Measurements from ENCODE around the gene ATP8B1. TPM values are rescaled to one million over a fixed set of nuclear protein-coding genes. Genes with fewer than 3 reads are reported as not detected.

Gene ATP8B1
- total RNA-seq, 2 donors from 2014 or later = 263 to 359 TPM

GRCh38 chr18:57771626-57772025, 31.5 kb downstream of the ATP8B1 start:
- TF ChIP-seq, protein P1, sequence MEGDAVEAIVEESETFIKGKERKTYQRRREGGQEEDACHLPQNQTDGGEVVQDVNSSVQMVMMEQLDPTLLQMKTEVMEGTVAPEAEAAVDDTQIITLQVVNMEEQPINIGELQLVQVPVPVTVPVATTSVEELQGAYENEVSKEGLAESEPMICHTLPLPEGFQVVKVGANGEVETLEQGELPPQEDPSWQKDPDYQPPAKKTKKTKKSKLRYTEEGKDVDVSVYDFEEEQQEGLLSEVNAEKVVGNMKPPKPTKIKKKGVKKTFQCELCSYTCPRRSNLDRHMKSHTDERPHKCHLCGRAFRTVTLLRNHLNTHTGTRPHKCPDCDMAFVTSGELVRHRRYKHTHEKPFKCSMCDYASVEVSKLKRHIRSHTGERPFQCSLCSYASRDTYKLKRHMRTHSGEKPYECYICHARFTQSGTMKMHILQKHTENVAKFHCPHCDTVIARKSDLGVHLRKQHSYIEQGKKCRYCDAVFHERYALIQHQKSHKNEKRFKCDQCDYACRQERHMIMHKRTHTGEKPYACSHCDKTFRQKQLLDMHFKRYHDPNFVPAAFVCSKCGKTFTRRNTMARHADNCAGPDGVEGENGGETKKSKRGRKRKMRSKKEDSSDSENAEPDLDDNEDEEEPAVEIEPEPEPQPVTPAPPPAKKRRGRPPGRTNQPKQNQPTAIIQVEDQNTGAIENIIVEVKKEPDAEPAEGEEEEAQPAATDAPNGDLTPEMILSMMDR (IDR thresholded peaks at IDR 0.05) = no peak
- Histone ChIP-seq H3K27me3 (no peaks in the 10 kb centered on the region), H3K9me3 (no peaks in the 10 kb centered on the region), H3K4me1 (peaks cover 23% of the 10 kb centered on the region), H3K27ac (peak overlapping the region; percentile 80), H3K4me3 (no peak overlapping the region), H3K9ac (ENCODE audit: low read depth in 2 of 2, low read length in 2 of 2) (peak overlapping the region in 1 of 2 donors; percentile 61), H3K36me3 (no peaks in the 10 kb centered on the region)
- no peak for DNase-seq
- intact Hi-C loops (cut with DNase I) = no loop called here

DNA sequence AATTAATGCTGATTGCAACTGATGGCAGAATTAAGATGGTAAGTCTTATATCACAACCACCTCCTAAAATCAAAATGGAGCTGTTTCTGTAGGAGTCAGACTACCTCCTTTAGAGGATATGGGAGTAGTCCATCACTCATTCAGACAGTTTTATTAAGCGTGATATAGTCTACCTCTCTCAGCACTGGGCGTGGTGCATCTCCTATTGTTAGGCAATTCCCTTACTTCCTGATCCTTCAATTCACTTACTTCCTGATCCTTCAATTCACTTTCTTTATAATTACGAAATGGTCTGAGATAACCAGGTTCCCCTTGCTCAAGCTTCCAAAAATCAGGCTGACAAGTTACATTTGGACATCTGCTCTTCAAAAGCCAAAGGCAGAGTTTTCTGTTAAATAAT, 31.9 kb downstream of the ATP8B1 start:
- Histone ChIP-seq H3K4me1 (peaks cover 21% of the 10 kb centered on the region), H3K27ac (peak overlapping the region; percentile 80), H3K36me3 (no peaks in the 10 kb centered on the region), H3K9me3 (no peaks in the 10 kb centered on the region), H3K9ac (ENCODE audit: low read depth in 2 of 2, low read length in 2 of 2) (peak overlapping the region in 1 of 2 donors; percentile 61), H3K4me3 (no peak overlapping the region), H3K27me3 (no peaks in the 10 kb centered on the region)
- peak; percentile 75 for DNase-seq
- intact Hi-C loops (cut with DNase I) = no loop called here
- TF ChIP-seq, protein P1 (IDR thresholded peaks at IDR 0.05) = no peak

DNA sequence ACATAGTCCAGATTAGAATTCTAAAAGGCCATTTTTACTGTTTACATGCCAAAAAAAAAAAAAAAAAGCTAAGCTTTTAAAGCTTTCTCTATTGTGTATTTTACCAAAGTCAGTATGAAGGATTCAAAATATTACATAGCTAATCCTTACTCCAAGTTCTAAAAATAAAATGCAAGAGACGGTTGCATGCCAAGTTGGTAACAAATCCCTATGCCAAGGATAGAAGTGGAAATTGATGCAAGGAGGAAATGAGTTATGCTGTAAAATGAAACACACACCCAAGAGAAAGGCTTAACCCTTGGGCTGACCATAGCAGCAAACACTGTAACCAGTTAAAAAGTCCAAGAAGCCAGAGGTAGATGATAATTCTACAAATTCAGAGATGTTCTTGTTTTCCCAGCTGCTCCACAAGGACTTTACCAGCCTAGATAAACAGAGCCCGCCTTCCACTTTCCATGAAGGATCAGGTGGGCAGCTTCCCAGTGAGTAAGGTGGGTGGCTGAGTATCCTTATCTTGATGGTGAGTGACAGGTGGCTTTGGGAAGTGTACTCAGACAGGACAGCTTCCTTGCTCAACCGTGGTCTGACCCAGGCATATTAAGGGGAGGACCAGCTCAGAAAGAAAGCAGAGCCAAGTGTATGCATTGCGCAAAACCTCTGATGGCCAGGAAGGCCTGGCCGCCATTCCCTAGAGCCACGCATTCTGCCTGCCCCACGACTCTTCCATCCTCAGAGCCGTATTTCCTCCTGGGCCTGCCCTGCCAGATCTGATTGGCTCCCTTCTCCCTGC, 34.4 kb downstream of the ATP8B1 start:
- peak overlapping the region in 1 of 2 donors; percentile 60 for H3K9ac ChIP-seq (ENCODE audit: low read depth in 2 of 2, low read length in 2 of 2)
- peaks cover 19% of the 10 kb centered on the region for H3K4me1 ChIP-seq
- TF ChIP-seq, protein P1 (IDR thresholded peaks at IDR 0.05) = no peak
- intact Hi-C loops (cut with DNase I) = no loop called here
- no peak overlapping the region for H3K4me3 ChIP-seq
- H3K27me3 ChIP-seq = no peaks in the 10 kb centered on the region
- peak; percentile 64 for DNase-seq
- no peaks in the 10 kb centered on the region for H3K36me3 ChIP-seq
- H3K27ac ChIP-seq = peak overlapping the region; percentile 80
- H3K9me3 ChIP-seq = no peaks in the 10 kb centered on the region

DNA sequence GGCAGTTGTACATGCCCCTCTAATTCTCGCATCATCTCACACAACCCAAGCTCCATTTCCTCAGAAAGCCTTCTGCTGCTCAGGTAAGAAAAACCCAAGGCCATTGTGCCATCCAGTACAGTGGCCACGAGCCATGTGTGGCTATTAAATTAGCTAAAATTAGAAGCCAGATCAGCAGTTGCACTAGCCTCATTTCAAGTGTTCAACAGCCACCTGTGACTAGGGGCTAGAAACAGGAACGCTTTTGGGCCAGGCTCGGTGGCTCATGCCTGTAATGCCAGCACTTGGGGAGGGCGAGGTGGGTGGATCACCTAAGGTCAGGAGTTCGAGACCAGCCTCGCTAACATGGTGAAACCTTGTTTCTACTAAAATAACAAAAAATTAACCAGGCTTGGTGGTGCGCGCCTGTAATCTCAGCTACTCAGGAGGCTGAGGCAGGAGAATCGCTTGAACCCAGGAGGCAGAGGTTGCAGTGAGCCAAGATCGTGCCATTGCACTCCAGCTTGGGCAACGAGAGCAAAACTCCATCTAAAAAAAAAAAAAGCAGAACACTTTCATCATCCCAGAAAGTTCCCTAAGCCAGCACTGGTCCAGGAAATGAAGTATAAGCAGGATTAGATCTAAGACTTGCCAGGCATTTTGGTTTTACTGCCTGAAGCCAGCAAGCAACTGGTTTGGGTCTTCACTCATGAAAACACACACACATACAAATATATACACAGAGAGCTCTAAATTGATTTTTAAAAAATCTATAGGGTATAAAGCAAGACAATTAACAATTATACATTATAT, 35.7 kb downstream of the ATP8B1 start:
- TF ChIP-seq, protein P1 (IDR thresholded peaks at IDR 0.05) = no peak
- intact Hi-C loops (cut with DNase I) = no loop called here
- peaks cover 13% of the 10 kb centered on the region for H3K4me1 ChIP-seq
- peak overlapping the region; percentile 80 for H3K27ac ChIP-seq
- H3K9me3 ChIP-seq = no peaks in the 10 kb centered on the region
- H3K9ac ChIP-seq (ENCODE audit: low read depth in 2 of 2, low read length in 2 of 2) = no peak overlapping the region
- H3K27me3 ChIP-seq = no peaks in the 10 kb centered on the region
- no peaks in the 10 kb centered on the region for H3K36me3 ChIP-seq
- H3K4me3 ChIP-seq = no peak overlapping the region
- DNase-seq = no peak

- H3K9me3 ChIP-seq = no peaks in the 10 kb centered on the region
- H3K36me3 ChIP-seq = no peaks in the 10 kb centered on the region
- no peak overlapping the region for H3K4me3 ChIP-seq
- H3K27me3 ChIP-seq = no peaks in the 10 kb centered on the region
- intact Hi-C loops (cut with DNase I) = no loop called here
- H3K27ac ChIP-seq = no peak overlapping the region
- H3K9ac ChIP-seq (ENCODE audit: low read depth in 2 of 2, low read length in 2 of 2) = no peak overlapping the region
- no peak for DNase-seq
- peaks cover 2% of the 10 kb centered on the region for H3K4me1 ChIP-seq
- TF ChIP-seq, protein P1 (IDR thresholded peaks at IDR 0.05) = no peak
Measured at GRCh38 chr18:57764995-57765394, 38.1 kb downstream of the ATP8B1 start.

All from colonic mucosa (tissue), 4 donors.